GM12801 (cell line): ENCODE measurements around the gene ABCC4.

Source experiments
- TF ChIP-seq, protein P1 (sequence below): IDR thresholded peaks from one replicate; pipeline ENCODE4 v1.5.1; 2011; ENCODE audit warnings: control low read depth; ENCODE audit not compliant: insufficient read length; ENCODE audit errors: extremely low read depth

ABCC4 gene

DNA sequence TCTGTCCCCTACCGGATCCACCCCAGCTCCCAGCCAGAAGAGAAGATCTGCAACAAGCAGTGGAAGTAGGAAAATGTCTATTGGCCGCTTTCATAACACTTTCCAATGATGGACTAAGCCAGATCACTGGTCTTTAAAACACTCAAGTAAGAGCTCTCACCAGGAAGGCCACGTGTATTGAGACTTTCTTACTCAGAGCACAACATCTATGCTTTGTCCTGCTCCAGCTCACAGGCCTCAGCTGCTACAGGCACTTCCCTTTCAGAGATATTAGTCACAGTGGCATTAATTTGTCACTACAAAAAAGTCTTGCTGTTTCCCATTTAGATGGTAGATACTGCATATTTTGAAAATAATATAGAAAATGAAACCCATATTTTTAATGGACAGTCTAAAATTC lies 164.2 kb downstream of the ABCC4 start:
- TF ChIP-seq, protein P1, sequence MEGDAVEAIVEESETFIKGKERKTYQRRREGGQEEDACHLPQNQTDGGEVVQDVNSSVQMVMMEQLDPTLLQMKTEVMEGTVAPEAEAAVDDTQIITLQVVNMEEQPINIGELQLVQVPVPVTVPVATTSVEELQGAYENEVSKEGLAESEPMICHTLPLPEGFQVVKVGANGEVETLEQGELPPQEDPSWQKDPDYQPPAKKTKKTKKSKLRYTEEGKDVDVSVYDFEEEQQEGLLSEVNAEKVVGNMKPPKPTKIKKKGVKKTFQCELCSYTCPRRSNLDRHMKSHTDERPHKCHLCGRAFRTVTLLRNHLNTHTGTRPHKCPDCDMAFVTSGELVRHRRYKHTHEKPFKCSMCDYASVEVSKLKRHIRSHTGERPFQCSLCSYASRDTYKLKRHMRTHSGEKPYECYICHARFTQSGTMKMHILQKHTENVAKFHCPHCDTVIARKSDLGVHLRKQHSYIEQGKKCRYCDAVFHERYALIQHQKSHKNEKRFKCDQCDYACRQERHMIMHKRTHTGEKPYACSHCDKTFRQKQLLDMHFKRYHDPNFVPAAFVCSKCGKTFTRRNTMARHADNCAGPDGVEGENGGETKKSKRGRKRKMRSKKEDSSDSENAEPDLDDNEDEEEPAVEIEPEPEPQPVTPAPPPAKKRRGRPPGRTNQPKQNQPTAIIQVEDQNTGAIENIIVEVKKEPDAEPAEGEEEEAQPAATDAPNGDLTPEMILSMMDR: no peak

DNA sequence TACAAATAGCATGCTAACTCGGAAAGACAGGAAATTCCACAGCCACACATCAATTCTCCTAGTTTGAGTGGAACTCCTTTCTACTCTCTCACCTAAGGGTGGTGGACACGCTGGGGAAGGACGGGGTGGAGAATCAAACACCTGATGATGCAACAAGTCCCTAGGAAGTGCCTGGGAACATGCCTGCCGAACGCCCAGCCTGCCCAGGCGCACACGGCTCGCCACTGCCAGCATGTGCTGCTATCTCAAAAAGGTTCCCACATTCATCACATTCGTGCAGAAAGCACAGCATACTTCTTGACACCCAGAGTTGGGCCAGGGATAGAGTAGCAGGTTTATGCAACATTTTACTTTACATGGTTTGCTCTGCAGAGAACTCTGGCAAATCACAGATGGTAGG lies 164.6 kb downstream of the ABCC4 start:
- TF ChIP-seq, protein P1: no peak

DNA sequence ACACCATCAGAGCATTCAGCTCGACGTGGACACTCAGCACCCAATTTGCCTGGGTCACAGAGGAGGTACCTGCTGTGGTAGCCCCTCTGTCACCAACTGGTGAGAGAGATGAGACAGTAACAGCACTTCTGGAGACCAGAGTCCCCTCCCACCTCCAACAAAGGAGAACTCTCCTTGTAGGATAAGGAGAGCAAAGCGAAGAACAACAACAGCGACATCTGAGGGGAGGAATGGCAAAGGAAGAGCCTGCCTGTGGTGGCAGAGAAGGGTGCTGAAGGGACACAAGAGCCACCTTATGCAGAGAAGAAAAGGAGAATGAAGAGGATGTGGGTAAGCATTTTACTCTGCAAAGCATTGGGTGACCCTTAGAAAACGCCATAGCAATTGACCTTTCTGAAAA lies 167.8 kb downstream of the ABCC4 start:
- TF ChIP-seq, protein P1: no peak

DNA sequence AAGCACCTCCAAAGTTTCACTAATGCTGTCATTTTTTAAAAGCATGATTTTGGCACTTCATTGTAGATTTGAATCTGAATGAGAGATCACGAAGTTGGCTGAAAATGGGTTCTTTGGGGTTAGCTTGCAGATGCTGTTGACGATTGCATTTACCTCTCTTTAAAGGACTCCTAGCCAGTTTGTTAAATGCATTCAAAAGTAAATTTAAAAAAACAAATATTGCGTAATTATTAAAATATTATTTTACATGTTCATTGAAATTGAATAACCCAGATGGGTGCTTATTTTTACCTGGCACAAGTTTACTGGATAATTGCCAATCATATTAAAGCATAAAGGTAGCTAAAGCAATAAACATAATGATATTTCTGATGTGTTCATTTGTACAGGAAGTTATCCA lies 172.2 kb downstream of the ABCC4 start:
- TF ChIP-seq, protein P1: no peak

DNA sequence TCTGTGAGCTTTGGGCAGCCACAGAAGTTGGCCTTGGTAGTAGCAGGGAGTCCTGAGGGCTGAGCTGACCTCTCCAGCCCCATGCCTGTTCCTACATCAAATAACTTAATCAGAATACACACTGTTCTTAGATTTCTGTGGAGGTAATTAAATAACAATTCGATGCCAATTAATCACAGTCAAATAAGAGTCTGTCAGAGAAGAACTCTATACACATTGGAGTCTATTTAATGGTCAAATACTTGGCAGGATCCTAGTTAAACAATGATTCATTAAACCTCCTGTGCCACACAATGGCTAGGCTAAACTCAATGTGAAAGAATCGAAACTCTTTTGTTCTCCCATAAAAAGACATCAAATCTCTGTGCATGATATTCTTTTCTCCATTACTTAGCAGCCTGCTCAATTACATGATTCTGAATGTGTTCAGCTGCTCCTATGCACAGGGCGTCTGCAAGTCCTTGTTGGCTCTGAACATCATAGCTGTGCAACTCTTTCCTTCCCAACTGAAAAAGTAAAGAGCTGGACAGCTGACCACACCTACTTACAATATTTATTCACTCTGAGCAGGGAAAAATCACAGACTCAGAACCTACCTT lies 173.1 kb downstream of the ABCC4 start:
- TF ChIP-seq, protein P1: no peak

DNA sequence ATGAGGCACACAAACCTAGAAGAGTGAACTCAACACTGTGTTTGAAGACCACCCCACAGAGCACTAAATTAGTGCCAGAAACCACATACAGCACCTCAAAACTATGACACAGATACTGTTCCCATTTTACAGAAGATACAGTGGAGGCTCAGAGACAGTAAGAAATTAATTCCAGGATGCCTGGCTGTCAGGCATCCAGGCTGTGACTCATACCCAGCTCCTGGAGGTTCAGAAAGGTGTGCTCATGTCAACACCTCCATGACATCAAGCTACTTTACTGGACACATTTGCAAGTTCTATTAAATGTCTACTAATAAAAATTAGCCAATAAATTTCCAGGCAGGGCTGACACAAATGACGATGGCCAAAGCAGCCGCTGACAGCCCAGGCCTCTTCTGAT lies 176.3 kb downstream of the ABCC4 start:
- TF ChIP-seq, protein P1: no peak

DNA sequence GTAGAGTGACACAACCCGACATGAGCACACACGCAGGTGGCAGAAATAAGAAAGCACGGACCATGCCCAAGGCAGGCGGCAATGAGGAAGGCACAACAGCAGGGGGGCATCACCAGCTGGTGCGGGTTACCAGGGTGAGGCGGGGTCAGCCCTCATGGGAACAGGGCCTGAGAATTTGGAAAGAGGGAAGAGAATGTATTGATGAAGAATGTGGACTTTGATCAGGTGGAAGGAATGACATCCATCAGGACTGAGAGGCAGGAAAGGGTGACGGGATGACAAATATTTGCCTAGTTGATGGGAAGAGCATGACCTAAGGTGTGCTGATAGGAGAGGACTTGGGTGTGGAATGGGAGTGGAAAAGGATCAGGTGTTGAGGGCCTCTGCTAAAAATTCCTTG lies 177.5 kb downstream of the ABCC4 start:
- TF ChIP-seq, protein P1: no peak
